Transverse colon (tissue), 3 donors: ENCODE measurements around the gene TUBB.

ENCODE experiments used
- EP300 ChIP-seq: sonication (generic); formaldehyde crosslinking; IDR thresholded peaks from one replicate; pipeline ENCODE4 v1.6.1; 2017; ENCODE audit warnings: antibody characterized with exemption, low read depth
- POLR2A ChIP-seq: fragments of 450-650 bp; IDR thresholded peaks from one replicate; pipeline ENCODE4 v1.6.1; 2016; ENCODE audit warnings: antibody characterized with exemption, mild to moderate bottlenecking, moderate library complexity
- TF ChIP-seq, protein P1 (sequence below), 5 experiments: fragments of 200-600 bp in 3 of 5; fragments of 450-650 bp in 2 of 5; sonication (generic) in 3 of 5; IDR thresholded peaks; 1 replicate in 2 of 5; 2 replicates in 3 of 5; pipeline ENCODE4 v1.5.1; 2016 to 2017; ENCODE audit warnings: antibody characterized with exemption in 5 of 5, inconsistent platforms in 3 of 5, mild to moderate bottlenecking in 2 of 5, moderate library complexity in 1 of 5

DNA sequence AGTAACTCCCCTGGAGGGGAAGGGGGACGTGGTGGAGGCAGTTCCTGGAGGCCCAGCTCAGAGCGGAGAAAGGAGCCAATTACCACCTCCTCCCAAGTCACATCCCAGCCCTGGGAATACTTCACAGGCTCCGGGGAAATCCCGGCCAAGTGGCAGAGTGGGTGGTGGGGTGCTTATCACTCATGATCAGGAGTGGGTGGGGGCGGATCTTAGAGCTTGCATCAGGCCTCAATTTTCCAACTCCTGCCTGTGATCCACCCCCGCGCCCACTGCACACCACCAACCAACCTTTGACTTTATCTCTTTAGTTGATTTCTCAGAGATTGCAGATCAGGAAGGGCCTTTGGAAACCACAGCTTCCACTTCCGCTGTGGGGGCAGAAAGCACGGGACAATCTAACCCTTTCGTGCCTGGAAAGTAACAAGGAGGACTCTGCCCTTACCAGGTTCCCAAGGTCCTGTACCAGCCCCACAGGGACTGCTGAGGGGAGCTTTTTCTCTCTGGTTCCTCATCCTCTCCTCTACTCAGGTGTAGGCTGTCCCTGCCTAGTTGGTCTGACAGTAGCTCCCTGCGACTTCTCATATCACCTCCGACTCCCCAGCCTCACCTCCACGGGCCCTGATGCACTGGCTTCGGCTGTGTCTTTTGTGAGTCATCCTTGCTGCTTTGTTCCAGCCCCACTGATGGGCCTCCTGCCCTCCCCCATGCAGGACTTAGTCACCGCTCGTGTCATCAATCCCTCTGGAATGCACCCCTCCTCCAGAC lies 49.1 kb downstream of the TUBB start:
- no peak for TF ChIP-seq EP300
- TF ChIP-seq, protein P1, sequence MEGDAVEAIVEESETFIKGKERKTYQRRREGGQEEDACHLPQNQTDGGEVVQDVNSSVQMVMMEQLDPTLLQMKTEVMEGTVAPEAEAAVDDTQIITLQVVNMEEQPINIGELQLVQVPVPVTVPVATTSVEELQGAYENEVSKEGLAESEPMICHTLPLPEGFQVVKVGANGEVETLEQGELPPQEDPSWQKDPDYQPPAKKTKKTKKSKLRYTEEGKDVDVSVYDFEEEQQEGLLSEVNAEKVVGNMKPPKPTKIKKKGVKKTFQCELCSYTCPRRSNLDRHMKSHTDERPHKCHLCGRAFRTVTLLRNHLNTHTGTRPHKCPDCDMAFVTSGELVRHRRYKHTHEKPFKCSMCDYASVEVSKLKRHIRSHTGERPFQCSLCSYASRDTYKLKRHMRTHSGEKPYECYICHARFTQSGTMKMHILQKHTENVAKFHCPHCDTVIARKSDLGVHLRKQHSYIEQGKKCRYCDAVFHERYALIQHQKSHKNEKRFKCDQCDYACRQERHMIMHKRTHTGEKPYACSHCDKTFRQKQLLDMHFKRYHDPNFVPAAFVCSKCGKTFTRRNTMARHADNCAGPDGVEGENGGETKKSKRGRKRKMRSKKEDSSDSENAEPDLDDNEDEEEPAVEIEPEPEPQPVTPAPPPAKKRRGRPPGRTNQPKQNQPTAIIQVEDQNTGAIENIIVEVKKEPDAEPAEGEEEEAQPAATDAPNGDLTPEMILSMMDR (IDR thresholded peaks at IDR 0.05) = no peak
- TF ChIP-seq POLR2A = no peak
